ENCODE data around the gene RETREG2. TPM values are rescaled to one million over a fixed set of nuclear protein-coding genes. Genes with fewer than 3 reads are reported as not detected.

Gene RETREG2
- 75.3 TPM for polyA plus RNA-seq (2013, experiment 1 of 2)
- 61.5 TPM for polyA plus RNA-seq (2013, experiment 2 of 2)

DNA sequence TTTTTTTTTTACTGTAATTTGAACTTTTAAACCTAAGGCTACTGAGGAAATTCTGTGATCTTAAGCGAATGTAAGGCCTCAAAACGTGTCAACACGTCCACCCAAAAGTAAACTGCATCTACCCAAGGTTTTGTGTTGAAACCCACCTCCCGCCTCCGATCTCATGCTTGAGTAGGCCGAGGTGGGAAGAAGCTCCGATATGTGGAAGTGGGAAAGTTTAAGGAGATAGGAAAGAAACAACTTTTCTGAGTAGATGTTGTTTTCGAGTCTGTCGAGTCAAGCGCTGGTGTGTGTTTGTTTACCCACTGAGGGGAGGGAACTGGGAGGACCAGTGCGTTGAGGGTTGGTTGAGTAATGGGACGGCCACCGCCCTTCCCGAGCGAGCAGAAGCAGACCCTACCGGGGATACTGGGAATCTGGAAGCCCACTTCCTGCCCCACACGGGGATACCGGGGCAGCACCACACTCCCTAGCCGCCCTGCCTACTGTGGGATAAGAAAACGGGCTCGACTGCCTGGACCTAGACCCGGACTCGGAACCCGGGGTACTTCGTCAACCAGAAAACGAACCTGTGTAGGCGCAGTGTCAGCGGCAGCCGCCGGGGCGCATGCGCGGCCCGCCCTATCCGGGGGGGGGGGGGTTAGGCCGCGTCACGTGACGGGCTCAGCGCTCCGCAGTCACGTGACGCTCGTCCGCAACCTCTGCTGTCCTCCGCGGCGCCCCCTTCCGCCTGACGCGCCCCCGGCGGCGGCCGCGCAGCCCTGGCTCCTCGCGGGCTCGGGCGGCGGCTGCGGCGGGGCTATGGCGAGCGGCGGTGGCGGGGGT lies at the start of gene RETREG2:
Gene RETREG2 (plus strand): TSS at position 724 of the 825 bp plus-strand sequence. CDS start 78 bp downstream, at position 802.
- peaks cover 59% of the 10 kb centered on the region for H3K36me3 ChIP-seq (ENCODE audit: control insufficient read depth, insufficient read depth, low read length)
- H3K4me3 ChIP-seq (ENCODE audit: extremely low read depth, insufficient read depth, low read length, poor library complexity, severe bottlenecking): peak within 1 kb of the TSS; percentile 71
- H3K4me1 ChIP-seq (ENCODE audit: control insufficient read depth, insufficient read depth, low read length, poor library complexity, severe bottlenecking): peaks cover 6% of the 10 kb centered on the region
- 0 to 1% methylated on average over 28 to 38 of the region's 67 CpGs for WGBS, 2 experiments (ENCODE audit: insufficient coverage in 2 of 2)
- peak within 1 kb of the TSS; percentile 93 for H3K27ac ChIP-seq (ENCODE audit: low read depth, low read length, severe bottlenecking)
- H3K9me3 ChIP-seq (ENCODE audit: control insufficient read depth, low read length): no peaks in the 10 kb centered on the region

DNA sequence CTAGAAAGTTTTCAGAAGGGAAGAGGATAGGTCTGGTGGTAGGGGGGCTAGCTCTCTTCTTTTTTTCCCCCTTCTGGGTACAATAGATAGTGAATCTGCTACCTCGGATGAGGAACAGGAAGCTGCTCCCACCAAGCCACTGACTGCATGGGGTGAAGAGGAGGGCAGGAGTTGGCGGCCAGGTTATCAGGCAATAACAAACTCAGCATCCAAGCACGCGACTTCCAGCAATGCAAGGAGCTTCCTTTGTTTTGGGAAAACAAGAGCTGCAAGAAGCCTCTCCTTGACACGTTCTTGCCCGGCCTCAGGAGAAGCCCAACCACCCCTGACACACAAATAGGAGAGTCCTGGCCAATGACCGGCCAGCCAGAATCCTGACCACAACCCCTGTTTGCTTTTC lies 49.7 kb upstream of the RETREG2 start:
- Histone ChIP-seq H3K4me1 (ENCODE audit: control insufficient read depth, insufficient read depth, low read length, poor library complexity, severe bottlenecking) (peaks cover 13% of the 10 kb centered on the region), H3K9me3 (ENCODE audit: control insufficient read depth, low read length) (no peaks in the 10 kb centered on the region), H3K36me3 (ENCODE audit: control insufficient read depth, insufficient read depth, low read length) (no peaks in the 10 kb centered on the region), H3K4me3 (ENCODE audit: extremely low read depth, insufficient read depth, low read length, poor library complexity, severe bottlenecking) (no peak overlapping the region), H3K27ac (ENCODE audit: low read depth, low read length, severe bottlenecking) (no peak overlapping the region)
- 70 to 86% methylated on average over 6 of the region's 7 CpGs for WGBS, 2 experiments (ENCODE audit: insufficient coverage in 2 of 2)

- Histone ChIP-seq H3K9me3 (ENCODE audit: control insufficient read depth, low read length) (no peaks in the 10 kb centered on the region), H3K4me1 (ENCODE audit: control insufficient read depth, insufficient read depth, low read length, poor library complexity, severe bottlenecking) (peaks cover 10% of the 10 kb centered on the region), H3K4me3 (ENCODE audit: extremely low read depth, insufficient read depth, low read length, poor library complexity, severe bottlenecking) (no peak overlapping the region), H3K27ac (ENCODE audit: low read depth, low read length, severe bottlenecking) (no peak overlapping the region), H3K36me3 (ENCODE audit: control insufficient read depth, insufficient read depth, low read length) (no peaks in the 10 kb centered on the region)
- WGBS, 2 experiments (ENCODE audit: insufficient coverage in 2 of 2): 92 to 99% methylated on average over 12 to 14 of the region's 16 CpGs
These were observed 48.5 kb upstream of the RETREG2 start for GRCh38 chr2:219129589-219129988.

DNA sequence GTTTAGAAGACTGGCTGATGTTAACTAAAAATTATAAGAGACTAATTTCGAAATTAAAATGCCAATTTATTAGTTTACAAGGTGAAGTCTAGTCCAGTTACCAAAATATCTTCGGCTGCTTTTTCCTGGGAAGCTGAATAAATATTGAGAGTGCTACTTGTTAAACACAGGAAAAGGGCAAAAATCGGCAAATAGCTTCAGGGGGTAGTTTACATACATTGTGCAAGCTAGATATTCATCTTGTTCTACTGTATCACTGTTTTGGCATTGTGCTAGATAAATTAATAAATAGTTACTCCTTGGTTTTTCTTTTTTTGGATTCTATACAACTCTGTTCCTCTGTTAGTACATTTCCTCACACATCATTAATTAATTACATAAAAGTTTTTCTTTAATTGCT lies 46.7 kb upstream of the RETREG2 start:
- Histone ChIP-seq H3K36me3 (ENCODE audit: control insufficient read depth, insufficient read depth, low read length) (no peaks in the 10 kb centered on the region), H3K4me3 (ENCODE audit: extremely low read depth, insufficient read depth, low read length, poor library complexity, severe bottlenecking) (no peak overlapping the region), H3K27ac (ENCODE audit: low read depth, low read length, severe bottlenecking) (no peak overlapping the region), H3K4me1 (ENCODE audit: control insufficient read depth, insufficient read depth, low read length, poor library complexity, severe bottlenecking) (no peaks in the 10 kb centered on the region), H3K9me3 (ENCODE audit: control insufficient read depth, low read length) (no peaks in the 10 kb centered on the region)
- WGBS, 2 experiments (ENCODE audit: insufficient coverage in 2 of 2): 100% methylated on average over 1 of the region's 3 CpGs

DNA sequence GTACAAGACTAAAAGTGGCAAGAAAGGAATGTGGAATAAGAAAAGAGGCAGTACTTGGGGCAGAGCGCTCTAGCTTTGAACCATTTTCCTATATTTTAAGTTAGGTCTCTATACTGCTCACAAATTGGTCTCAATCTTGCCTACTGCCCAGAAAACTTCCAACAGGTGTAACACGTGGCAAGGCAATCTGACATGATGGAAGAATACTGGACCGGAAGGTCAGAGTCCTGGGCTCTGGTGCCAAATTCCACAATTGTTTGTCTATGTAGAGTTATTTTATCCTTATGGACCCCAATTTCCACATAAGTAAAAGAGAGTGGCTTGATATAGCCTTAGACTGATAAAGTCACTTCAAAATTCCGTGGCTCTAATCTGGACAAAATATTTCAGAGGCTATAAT lies 46.3 kb upstream of the RETREG2 start:
- H3K4me1 ChIP-seq (ENCODE audit: control insufficient read depth, insufficient read depth, low read length, poor library complexity, severe bottlenecking): no peaks in the 10 kb centered on the region
- 100% methylated on average over 1 of the region's 4 CpGs; no CpG with 5 or more reads in 1 of the 2 experiments for WGBS, 2 experiments (ENCODE audit: insufficient coverage in 2 of 2)
- H3K27ac ChIP-seq (ENCODE audit: low read depth, low read length, severe bottlenecking): no peak overlapping the region
- H3K36me3 ChIP-seq (ENCODE audit: control insufficient read depth, insufficient read depth, low read length): no peaks in the 10 kb centered on the region
- H3K9me3 ChIP-seq (ENCODE audit: control insufficient read depth, low read length): no peaks in the 10 kb centered on the region
- no peak overlapping the region for H3K4me3 ChIP-seq (ENCODE audit: extremely low read depth, insufficient read depth, low read length, poor library complexity, severe bottlenecking)

DNA sequence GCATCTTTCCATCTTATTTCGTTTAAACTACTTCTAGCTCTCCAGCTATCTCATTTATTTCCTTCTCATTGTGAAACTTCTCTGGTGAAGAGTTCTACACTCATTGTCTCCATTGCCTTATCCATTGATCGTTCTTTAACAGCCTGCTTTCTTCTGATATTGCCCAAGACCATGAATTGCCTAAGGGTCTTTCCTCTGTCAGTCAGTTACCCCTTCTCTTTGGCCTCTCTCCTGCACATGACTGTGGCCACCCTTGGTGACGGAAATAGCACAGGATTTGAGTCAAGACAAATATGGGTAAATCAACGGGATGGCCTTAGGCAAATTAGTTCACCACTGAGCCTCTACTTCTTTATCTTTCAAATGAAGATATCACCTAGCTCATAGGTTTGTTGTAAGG lies 44.1 kb upstream of the RETREG2 start:
- Histone ChIP-seq H3K4me3 (ENCODE audit: extremely low read depth, insufficient read depth, low read length, poor library complexity, severe bottlenecking) (no peak overlapping the region), H3K36me3 (ENCODE audit: control insufficient read depth, insufficient read depth, low read length) (no peaks in the 10 kb centered on the region), H3K9me3 (ENCODE audit: control insufficient read depth, low read length) (no peaks in the 10 kb centered on the region), H3K4me1 (ENCODE audit: control insufficient read depth, insufficient read depth, low read length, poor library complexity, severe bottlenecking) (no peaks in the 10 kb centered on the region), H3K27ac (ENCODE audit: low read depth, low read length, severe bottlenecking) (no peak overlapping the region)
- 92 to 95% methylated on average over 3 to 4 of the region's 4 CpGs for WGBS, 2 experiments (ENCODE audit: insufficient coverage in 2 of 2)

- Histone ChIP-seq H3K27ac (ENCODE audit: low read depth, low read length, severe bottlenecking) (no peak overlapping the region), H3K4me3 (ENCODE audit: extremely low read depth, insufficient read depth, low read length, poor library complexity, severe bottlenecking) (no peak overlapping the region), H3K9me3 (ENCODE audit: control insufficient read depth, low read length) (no peaks in the 10 kb centered on the region), H3K4me1 (ENCODE audit: control insufficient read depth, insufficient read depth, low read length, poor library complexity, severe bottlenecking) (no peaks in the 10 kb centered on the region), H3K36me3 (ENCODE audit: control insufficient read depth, insufficient read depth, low read length) (peaks cover 26% of the 10 kb centered on the region)
- 92 to 100% methylated on average over 2 to 3 of the region's 3 CpGs for WGBS, 2 experiments (ENCODE audit: insufficient coverage in 2 of 2)
These were observed 37.4 kb upstream of the RETREG2 start for GRCh38 chr2:219140722-219141121.

- H3K4me1 ChIP-seq (ENCODE audit: control insufficient read depth, insufficient read depth, low read length, poor library complexity, severe bottlenecking): no peaks in the 10 kb centered on the region
- H3K4me3 ChIP-seq (ENCODE audit: extremely low read depth, insufficient read depth, low read length, poor library complexity, severe bottlenecking): no peak overlapping the region
- no peak overlapping the region for H3K27ac ChIP-seq (ENCODE audit: low read depth, low read length, severe bottlenecking)
- peaks cover 35% of the 10 kb centered on the region for H3K36me3 ChIP-seq (ENCODE audit: control insufficient read depth, insufficient read depth, low read length)
- H3K9me3 ChIP-seq (ENCODE audit: control insufficient read depth, low read length): no peaks in the 10 kb centered on the region
- WGBS, 2 experiments (ENCODE audit: insufficient coverage in 2 of 2): 83 to 96% methylated on average over 3 to 6 of the region's 6 CpGs
These were observed 35.7 kb upstream of the RETREG2 start for GRCh38 chr2:219142329-219142728.

DNA sequence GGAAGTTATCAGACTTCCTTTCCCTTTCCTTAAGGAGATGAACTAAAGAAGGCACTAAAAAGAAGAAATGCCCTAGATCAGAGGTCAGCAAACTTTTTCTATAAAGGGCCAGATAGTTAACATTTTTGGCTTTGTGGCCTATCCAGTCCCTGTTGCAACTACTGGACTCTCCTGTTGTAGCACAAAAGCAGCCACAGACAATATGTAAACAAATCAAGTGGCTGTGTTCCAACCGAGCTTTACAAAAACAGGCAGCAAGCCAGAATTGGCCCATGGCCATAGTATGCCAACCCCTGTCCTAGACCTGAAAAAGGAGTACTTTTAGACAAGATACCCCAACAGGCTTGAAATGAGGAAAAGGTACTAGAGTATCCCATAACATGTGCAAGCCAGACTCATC lies 28.4 kb upstream of the RETREG2 start:
- Histone ChIP-seq H3K4me3 (ENCODE audit: extremely low read depth, insufficient read depth, low read length, poor library complexity, severe bottlenecking) (no peak overlapping the region), H3K9me3 (ENCODE audit: control insufficient read depth, low read length) (no peaks in the 10 kb centered on the region), H3K27ac (ENCODE audit: low read depth, low read length, severe bottlenecking) (no peak overlapping the region), H3K4me1 (ENCODE audit: control insufficient read depth, insufficient read depth, low read length, poor library complexity, severe bottlenecking) (no peaks in the 10 kb centered on the region), H3K36me3 (ENCODE audit: control insufficient read depth, insufficient read depth, low read length) (peaks cover 31% of the 10 kb centered on the region)
- WGBS, 2 experiments (ENCODE audit: insufficient coverage in 2 of 2): 100% methylated on average over 1 of the region's 1 CpG; no CpG with 5 or more reads in 1 of the 2 experiments

DNA sequence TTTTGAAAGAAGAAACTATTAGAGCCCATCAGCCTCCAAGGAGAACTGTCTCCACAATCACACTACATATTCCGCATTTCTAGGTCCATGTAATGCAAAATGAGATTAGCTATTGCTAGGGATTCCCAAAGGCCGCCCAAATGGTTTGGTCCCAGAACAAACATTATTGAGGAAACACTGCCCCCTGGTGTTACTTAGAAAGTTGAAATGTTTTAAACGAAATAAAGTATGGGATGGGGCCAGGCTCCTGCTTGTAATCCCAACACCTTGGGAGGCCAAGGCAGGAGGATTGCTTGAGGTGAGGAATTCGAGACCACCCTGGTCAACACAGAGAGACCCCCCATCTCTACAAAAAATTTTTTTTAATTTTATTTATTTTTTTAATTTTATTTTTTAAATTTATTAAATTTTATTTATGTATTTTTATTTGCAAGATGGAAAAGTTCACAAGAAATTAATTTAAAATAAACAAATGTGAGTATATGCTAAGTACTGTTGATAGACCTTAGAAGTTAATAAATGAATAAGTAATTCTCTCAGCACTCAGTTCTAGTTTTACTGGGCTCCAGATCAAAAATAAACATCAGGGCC lies 22.9 kb upstream of the RETREG2 start:
- no peaks in the 10 kb centered on the region for H3K4me1 ChIP-seq (ENCODE audit: control insufficient read depth, insufficient read depth, low read length, poor library complexity, severe bottlenecking)
- H3K27ac ChIP-seq (ENCODE audit: low read depth, low read length, severe bottlenecking): no peak overlapping the region
- WGBS, 2 experiments (ENCODE audit: insufficient coverage in 2 of 2): 0% methylated on average over 1 of the region's 4 CpGs
- H3K36me3 ChIP-seq (ENCODE audit: control insufficient read depth, insufficient read depth, low read length): peaks cover 18% of the 10 kb centered on the region
- no peaks in the 10 kb centered on the region for H3K9me3 ChIP-seq (ENCODE audit: control insufficient read depth, low read length)
- no peak overlapping the region for H3K4me3 ChIP-seq (ENCODE audit: extremely low read depth, insufficient read depth, low read length, poor library complexity, severe bottlenecking)

GRCh38 chr2:219157396-219157795 lies 20.7 kb upstream of the RETREG2 start:
- Histone ChIP-seq H3K27ac (ENCODE audit: low read depth, low read length, severe bottlenecking) (no peak overlapping the region), H3K36me3 (ENCODE audit: control insufficient read depth, insufficient read depth, low read length) (peaks cover 18% of the 10 kb centered on the region), H3K4me3 (ENCODE audit: extremely low read depth, insufficient read depth, low read length, poor library complexity, severe bottlenecking) (no peak overlapping the region), H3K4me1 (ENCODE audit: control insufficient read depth, insufficient read depth, low read length, poor library complexity, severe bottlenecking) (no peaks in the 10 kb centered on the region), H3K9me3 (ENCODE audit: control insufficient read depth, low read length) (no peaks in the 10 kb centered on the region)
- 81 to 85% methylated on average over 4 to 6 of the region's 8 CpGs for WGBS, 2 experiments (ENCODE audit: insufficient coverage in 2 of 2)
